Upper lobe of left lung (tissue), 4 donors: Measurements from ENCODE around the gene NPC1L1.

Experiments used
- POLR2A ChIP-seq, 4 donors: fragments of 450-650 bp; IDR thresholded peaks; one replicate each; pipeline ENCODE4 v1.5.1; 2016 to 2017; ENCODE audit warnings: antibody characterized with exemption in 4 of 4, mild to moderate bottlenecking in 2 of 4
- TF ChIP-seq, protein P1 (sequence below), 6 experiments: fragments of 450-650 bp in 4 of 6; fragments of 200-600 bp in 2 of 6; sonication (generic) in 2 of 6; IDR thresholded peaks; one replicate each; pipeline ENCODE4 v1.5.1; 2016 to 2019; ENCODE audit warnings: antibody characterized with exemption in 6 of 6

- TF ChIP-seq, protein P1, sequence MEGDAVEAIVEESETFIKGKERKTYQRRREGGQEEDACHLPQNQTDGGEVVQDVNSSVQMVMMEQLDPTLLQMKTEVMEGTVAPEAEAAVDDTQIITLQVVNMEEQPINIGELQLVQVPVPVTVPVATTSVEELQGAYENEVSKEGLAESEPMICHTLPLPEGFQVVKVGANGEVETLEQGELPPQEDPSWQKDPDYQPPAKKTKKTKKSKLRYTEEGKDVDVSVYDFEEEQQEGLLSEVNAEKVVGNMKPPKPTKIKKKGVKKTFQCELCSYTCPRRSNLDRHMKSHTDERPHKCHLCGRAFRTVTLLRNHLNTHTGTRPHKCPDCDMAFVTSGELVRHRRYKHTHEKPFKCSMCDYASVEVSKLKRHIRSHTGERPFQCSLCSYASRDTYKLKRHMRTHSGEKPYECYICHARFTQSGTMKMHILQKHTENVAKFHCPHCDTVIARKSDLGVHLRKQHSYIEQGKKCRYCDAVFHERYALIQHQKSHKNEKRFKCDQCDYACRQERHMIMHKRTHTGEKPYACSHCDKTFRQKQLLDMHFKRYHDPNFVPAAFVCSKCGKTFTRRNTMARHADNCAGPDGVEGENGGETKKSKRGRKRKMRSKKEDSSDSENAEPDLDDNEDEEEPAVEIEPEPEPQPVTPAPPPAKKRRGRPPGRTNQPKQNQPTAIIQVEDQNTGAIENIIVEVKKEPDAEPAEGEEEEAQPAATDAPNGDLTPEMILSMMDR (IDR thresholded peaks at IDR 0.05) = no peak
- TF ChIP-seq POLR2A (IDR thresholded peaks at IDR 0.05) = no peak
These were observed 25.4 kb downstream of the NPC1L1 start for GRCh38 chr7:44515590-44516268.
